GM12873 (cell line): ENCODE results near the gene AKT2.

Experiments used
- TF ChIP-seq, protein P1 (sequence below): IDR thresholded peaks from 2 replicates; pipeline ENCODE4 v1.5.1; 2012; ENCODE audit warnings: low read depth, mild to moderate bottlenecking, moderate library complexity, low read length, control low read depth; ENCODE audit not compliant: insufficient read depth; ENCODE audit errors: missing control alignments

The AKT2 gene

GRCh38 chr19:40247735-40248262, 37.3 kb downstream of the AKT2 start:
- TF ChIP-seq, protein P1, sequence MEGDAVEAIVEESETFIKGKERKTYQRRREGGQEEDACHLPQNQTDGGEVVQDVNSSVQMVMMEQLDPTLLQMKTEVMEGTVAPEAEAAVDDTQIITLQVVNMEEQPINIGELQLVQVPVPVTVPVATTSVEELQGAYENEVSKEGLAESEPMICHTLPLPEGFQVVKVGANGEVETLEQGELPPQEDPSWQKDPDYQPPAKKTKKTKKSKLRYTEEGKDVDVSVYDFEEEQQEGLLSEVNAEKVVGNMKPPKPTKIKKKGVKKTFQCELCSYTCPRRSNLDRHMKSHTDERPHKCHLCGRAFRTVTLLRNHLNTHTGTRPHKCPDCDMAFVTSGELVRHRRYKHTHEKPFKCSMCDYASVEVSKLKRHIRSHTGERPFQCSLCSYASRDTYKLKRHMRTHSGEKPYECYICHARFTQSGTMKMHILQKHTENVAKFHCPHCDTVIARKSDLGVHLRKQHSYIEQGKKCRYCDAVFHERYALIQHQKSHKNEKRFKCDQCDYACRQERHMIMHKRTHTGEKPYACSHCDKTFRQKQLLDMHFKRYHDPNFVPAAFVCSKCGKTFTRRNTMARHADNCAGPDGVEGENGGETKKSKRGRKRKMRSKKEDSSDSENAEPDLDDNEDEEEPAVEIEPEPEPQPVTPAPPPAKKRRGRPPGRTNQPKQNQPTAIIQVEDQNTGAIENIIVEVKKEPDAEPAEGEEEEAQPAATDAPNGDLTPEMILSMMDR: no peak

DNA sequence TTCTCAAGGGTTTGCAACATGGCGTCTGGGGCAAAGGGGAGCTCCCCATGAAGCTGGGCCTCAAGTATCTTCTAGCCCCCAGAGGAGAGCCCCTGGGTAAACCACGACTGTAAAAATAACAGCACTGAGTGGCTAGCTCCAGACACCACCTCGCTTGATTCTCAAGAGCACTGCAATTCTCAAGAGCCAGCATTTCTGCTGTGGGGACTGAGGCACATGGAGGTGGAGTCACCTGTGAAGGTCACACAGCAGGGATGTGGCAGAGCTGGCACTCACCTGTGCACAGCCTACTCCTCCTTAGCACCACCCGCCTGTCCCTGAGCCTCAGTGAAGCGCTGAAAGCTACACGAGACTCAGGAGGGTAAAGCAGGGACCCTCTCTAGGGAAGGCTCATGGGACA, 38.0 kb downstream of the AKT2 start:
- TF ChIP-seq, protein P1: no peak

GRCh38 chr19:40246292-40247073, 38.7 kb downstream of the AKT2 start:
- TF ChIP-seq, protein P1: no peak

- TF ChIP-seq, protein P1: no peak
Measured at GRCh38 chr19:40245506-40246128, 39.5 kb downstream of the AKT2 start.

DNA sequence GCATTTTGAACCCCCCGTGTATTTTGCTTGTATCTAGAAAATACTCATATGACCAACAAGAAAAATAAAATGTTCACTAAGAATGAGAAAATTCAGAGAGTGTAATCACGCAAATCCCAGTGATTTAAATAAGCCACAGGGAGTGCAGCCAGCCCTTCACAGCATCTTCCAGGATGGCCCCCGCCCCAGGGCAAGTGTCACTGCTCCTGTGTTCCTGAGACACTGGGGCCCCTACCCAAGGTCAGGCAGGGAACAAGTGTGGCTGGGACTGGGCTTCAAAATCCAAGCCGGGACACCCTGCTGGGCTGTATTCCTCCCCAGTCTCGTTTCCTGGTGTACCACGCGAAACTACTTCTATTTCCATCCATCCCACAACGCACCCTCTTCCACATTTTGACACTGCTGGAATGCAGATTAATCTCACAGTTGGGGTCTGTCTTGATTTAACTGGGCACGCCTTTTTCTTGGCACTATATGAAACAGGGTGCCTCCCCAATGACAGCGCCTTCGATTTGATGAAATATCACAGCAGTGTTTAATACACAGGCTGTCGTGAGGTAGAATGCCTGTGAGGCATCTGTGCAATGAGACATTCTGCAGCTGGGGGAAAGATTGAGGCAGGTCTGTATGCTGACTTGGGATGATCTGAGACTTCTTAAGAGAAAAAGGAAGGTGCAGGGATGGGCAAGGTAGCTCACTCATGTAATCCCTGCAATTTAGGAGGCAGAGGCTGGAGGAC, 40.4 kb downstream of the AKT2 start:
- TF ChIP-seq, protein P1: no peak

- TF ChIP-seq, protein P1: no peak
Measured at GRCh38 chr19:40243181-40243580, 42.0 kb downstream of the AKT2 start.

GRCh38 chr19:40242480-40242879, 42.7 kb downstream of the AKT2 start:
- TF ChIP-seq, protein P1: no peak
